Osteocyte (in vitro differentiated cells): ENCODE measurements around the gene MYH7. TPM values are rescaled to one million over a fixed set of nuclear protein-coding genes. Genes with fewer than 3 reads are reported as not detected.

Experiments used
- DNase-seq: peaks from one replicate; pipeline ENCODE4 v3.0.0; 2021; ENCODE audit warnings: mixed read lengths; ENCODE audit not compliant: unreplicated experiment; ENCODE audit errors: extremely low spot score
- H3K27ac Mint-ChIP-seq: one replicate; pipeline ENCODE4 v1.8.0; 2021; ENCODE audit warnings: mild to moderate bottlenecking, mixed read lengths; ENCODE audit not compliant: unreplicated experiment
- H3K27me3 Mint-ChIP-seq: one replicate; pipeline ENCODE4 v1.8.0; 2021; ENCODE audit warnings: mixed read lengths; ENCODE audit not compliant: unreplicated experiment
- H3K36me3 Mint-ChIP-seq: one replicate; pipeline ENCODE4 v1.8.0; 2021; ENCODE audit warnings: mixed read lengths; ENCODE audit not compliant: unreplicated experiment
- H3K4me1 Mint-ChIP-seq: one replicate; pipeline ENCODE4 v1.8.0; 2021; ENCODE audit warnings: mixed read lengths; ENCODE audit not compliant: unreplicated experiment
- H3K4me3 Mint-ChIP-seq: one replicate; pipeline ENCODE4 v1.8.0; 2021; ENCODE audit warnings: mild to moderate bottlenecking, moderate library complexity, mixed read lengths; ENCODE audit not compliant: unreplicated experiment
- H3K9me3 Mint-ChIP-seq: one replicate; pipeline ENCODE4 v1.8.0; 2021; ENCODE audit warnings: mixed read lengths; ENCODE audit not compliant: unreplicated experiment
- total RNA-seq: library from RNA; stranded (reverse); gene quantifications from 2 replicates; pipeline ENCODE4 v1.2.1, GENCODE V29; 2021
- TF ChIP-seq, protein P1 (sequence below): fragments of 200-600 bp; sonication (generic); IDR thresholded peaks from 2 replicates; pipeline ENCODE4 v1.5.0; 2021; ENCODE audit warnings: antibody characterized with exemption, mild to moderate bottlenecking, moderate library complexity

MYH7 gene
- total RNA-seq, 1 donor from 2014 or later = not detected

DNA sequence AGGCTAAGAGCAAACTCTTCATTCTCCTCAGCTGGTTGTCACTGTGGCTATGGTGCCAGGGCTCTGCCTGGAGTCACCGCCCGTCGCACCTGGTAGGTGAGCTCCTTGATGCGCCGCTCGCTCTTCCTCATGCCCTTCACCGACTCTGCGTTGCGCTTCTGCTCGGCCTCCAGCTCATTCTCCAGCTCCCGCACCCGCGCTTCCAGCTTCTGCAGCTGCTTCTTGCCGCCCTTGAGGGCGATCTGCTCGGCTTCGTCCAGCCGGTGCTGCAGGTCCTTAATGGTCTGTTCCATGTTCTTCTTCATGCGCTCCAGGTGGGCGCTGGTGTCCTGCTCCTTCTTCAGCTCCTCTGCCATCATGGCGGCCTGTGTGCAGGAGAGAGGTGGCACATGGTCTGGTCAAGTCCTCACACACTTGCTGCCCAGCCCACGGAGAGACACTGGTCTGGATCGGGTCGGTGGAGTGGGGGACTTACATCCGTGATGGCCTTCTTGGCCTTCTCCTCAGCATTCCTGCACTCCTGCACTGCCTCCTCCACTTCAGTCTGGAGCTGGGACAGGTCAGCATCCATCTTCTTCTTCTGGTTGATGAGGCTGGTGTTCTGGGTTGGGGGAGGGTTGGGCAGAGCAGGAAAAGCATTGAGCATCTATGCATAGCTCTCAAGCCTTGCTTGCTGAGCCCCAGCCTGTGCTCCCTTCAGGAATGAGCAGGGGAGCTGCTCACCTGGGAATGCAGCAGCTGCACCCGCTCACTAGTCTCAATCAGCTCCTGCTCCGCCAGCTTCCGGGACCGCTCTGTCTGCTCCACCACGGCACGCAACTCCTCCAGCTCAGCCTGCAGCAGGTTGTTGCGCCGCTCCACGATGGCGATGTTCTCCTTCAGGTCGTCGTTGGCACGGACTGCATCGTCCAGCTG lies 20.3 kb downstream of the MYH7 start:
- no peak overlapping the region for H3K4me3 Mint-ChIP-seq

DNA sequence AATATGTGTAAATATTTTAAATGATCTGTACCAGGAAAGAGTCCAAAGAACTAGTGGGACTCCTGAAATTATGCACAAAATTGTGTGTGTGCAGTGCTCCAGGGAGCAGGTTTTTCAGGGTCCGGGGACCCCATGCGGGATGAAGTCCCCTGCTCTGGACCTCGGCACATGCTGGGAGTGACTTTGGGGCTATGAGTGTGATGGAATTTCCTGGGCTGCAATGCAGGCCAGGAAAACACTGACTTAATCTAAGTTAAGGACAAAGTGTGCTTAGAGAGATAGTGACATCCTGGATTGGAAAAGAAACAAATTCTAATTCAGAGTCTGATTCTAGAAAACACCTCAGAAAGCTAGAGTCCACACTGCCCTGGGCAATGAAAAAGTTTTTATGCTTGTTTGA lies 21.2 kb downstream of the MYH7 start:
- peaks cover 21% of the 10 kb centered on the region for H3K27me3 Mint-ChIP-seq

More for the DNA sequence above, 20.3 kb downstream of the MYH7 start:
- no peaks in the 10 kb centered on the region for H3K4me1 Mint-ChIP-seq
- H3K36me3 Mint-ChIP-seq = no peaks in the 10 kb centered on the region
- TF ChIP-seq, protein P1, sequence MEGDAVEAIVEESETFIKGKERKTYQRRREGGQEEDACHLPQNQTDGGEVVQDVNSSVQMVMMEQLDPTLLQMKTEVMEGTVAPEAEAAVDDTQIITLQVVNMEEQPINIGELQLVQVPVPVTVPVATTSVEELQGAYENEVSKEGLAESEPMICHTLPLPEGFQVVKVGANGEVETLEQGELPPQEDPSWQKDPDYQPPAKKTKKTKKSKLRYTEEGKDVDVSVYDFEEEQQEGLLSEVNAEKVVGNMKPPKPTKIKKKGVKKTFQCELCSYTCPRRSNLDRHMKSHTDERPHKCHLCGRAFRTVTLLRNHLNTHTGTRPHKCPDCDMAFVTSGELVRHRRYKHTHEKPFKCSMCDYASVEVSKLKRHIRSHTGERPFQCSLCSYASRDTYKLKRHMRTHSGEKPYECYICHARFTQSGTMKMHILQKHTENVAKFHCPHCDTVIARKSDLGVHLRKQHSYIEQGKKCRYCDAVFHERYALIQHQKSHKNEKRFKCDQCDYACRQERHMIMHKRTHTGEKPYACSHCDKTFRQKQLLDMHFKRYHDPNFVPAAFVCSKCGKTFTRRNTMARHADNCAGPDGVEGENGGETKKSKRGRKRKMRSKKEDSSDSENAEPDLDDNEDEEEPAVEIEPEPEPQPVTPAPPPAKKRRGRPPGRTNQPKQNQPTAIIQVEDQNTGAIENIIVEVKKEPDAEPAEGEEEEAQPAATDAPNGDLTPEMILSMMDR = no peak
- H3K27ac Mint-ChIP-seq = no peak overlapping the region
- peaks cover 23% of the 10 kb centered on the region for H3K27me3 Mint-ChIP-seq
- no peak for DNase-seq
- H3K9me3 Mint-ChIP-seq = no peaks in the 10 kb centered on the region

DNA sequence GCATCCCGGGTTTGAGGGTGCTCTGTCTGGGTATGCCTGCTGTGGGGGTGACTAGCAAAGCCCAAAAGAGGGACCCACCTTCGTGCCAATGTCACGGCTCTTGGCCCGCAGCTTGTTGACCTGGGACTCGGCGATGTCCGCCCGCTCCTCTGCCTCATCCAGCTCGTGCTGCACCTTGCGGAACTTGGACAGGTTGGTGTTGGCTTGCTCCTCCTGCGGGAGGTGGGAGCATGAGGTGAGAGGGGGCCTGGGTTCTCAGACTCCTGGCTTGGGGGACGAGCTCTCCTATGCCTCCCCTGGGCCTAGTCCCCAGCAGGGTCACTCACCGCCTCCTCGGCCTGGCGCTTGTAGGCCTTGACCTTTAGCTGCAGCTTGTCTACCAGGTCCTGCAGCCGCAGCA lies 21.8 kb downstream of the MYH7 start:
- Mint-ChIP-seq H3K27me3 (peaks cover 25% of the 10 kb centered on the region), H3K4me3 (no peak overlapping the region), H3K9me3 (no peaks in the 10 kb centered on the region), H3K27ac (no peak overlapping the region), H3K4me1 (no peaks in the 10 kb centered on the region), H3K36me3 (no peaks in the 10 kb centered on the region)
- TF ChIP-seq, protein P1 = no peak
- DNase-seq = no peak

More for the DNA sequence above, 21.2 kb downstream of the MYH7 start:
- DNase-seq = no peak
- Mint-ChIP-seq H3K9me3 (no peaks in the 10 kb centered on the region), H3K4me1 (no peaks in the 10 kb centered on the region), H3K4me3 (no peak overlapping the region), H3K36me3 (no peaks in the 10 kb centered on the region), H3K27ac (no peak overlapping the region)
- TF ChIP-seq, protein P1 = no peak

DNA sequence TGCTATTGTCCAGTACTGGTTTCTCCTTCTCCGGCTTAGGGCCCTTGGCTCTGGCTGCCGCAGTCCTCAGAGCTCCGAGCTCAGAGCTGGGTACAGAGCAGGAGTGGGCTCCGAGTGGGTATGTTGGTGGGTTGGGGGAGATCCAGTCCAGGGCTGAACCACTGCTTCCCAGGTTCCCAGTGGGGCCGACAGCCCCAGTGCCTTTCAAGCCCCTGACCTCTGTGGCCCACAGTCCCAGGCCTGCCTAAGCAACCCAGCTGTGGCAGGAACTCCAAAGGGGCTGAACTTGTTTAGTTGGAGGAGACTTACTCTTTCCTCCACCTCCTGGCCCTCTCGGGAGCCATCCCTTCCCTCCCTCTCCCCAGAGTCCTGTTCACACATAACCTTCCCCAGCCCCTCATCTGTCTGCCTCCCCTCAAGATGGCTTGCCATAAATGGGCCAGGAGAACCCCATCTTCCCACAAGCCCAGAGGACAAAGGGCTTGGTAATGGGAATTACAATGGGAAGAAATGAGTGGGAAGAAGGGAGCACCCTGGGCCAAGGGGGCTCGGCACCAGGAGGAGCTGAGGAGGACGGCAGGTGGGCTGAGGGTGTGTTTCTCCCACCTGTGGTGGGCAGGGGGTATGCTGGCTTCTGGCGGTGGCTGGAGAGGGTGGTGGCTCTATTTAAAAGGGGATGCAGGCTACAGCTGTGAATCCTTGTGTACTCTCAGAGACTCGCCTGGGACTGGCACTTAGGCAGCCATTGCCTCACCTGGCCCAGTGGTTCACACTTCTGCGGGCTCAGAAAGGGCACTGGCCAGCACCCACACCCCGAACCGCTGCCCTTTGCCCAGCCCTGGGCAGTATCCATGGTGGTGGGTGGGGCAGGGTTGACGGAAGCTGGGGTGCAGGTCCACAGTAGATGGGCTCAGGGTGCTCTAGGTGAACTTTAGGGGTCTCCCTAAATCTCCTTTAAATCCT lies 23.6 kb downstream of the MYH7 start:
- DNase-seq = no peak
- Mint-ChIP-seq H3K27me3 (peaks cover 25% of the 10 kb centered on the region), H3K36me3 (no peaks in the 10 kb centered on the region), H3K9me3 (no peaks in the 10 kb centered on the region), H3K4me3 (no peak overlapping the region), H3K4me1 (no peaks in the 10 kb centered on the region), H3K27ac (no peak overlapping the region)
- TF ChIP-seq, protein P1 = no peak
